ENCODE results near the gene GGT6.

GRCh38 chr17:4512156-4513112 lies 47.9 kb downstream of the GGT6 start:
- TF ChIP-seq, protein P1, sequence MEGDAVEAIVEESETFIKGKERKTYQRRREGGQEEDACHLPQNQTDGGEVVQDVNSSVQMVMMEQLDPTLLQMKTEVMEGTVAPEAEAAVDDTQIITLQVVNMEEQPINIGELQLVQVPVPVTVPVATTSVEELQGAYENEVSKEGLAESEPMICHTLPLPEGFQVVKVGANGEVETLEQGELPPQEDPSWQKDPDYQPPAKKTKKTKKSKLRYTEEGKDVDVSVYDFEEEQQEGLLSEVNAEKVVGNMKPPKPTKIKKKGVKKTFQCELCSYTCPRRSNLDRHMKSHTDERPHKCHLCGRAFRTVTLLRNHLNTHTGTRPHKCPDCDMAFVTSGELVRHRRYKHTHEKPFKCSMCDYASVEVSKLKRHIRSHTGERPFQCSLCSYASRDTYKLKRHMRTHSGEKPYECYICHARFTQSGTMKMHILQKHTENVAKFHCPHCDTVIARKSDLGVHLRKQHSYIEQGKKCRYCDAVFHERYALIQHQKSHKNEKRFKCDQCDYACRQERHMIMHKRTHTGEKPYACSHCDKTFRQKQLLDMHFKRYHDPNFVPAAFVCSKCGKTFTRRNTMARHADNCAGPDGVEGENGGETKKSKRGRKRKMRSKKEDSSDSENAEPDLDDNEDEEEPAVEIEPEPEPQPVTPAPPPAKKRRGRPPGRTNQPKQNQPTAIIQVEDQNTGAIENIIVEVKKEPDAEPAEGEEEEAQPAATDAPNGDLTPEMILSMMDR (IDR thresholded peaks at IDR 0.05): no peak
- no peak for TF ChIP-seq POLR2A (IDR thresholded peaks at IDR 0.05)
